Measurements from ENCODE around the gene NCAN.
"Not testable (repeated sequence)": the region's sequence is repeated elsewhere in the genome, so short reads cannot be mapped to it uniquely, and the experiment has no call there.

Gene NCAN

DNA sequence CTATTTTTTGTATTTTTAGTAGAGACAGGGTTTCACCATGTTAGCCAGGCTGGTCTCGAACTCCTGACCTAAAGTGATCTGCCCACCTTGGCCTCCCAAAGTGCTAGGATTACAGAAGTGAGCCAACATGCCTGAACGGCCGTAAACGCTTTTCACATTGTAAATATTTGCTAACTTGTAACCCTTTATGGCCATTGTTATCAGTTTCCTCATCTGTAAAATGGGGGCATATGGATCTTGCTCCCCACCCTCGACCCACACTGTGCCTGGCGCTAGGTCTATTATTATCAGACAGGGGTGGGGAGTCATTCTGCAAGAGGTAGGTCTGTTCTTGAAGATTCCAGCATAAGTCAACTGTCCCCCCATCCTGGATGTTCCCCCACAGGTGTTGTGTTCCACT, 11.9 kb downstream of the NCAN start:
- no peak for DNase-seq (ENCODE audit: insufficient read length, low spot score)
- FAIRE-seq: no peak

DNA sequence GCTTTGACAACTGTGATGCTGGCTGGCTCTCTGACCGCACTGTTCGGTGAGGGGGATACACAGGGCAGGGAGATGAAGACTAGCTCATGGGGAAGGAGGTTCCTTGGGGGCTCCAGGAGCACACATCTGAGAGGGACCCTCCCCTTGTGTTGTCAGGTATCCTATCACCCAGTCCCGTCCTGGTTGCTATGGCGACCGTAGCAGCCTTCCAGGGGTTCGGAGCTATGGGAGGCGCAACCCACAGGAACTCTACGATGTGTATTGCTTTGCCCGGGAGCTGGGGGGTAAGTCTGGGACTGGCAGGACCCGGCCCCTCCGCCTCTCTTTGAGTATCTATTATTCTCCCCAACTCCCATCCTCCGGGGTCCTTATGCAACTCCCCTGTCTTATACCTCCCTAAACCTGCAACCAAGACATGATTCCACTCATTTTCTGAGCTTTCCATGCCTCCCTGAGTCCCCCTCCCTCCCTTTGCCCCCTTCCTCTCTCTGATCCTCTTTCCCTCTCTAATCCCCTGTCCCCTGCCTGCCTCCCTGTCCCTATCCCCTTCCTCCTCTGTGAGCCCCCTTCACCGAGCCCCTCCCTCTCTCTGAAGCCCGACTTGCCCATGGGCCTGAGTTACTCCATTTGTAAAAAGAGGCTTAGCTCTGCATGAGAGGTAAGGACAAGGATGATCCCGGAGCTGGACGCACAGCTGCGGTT, 12.5 kb downstream of the NCAN start:
- FAIRE-seq: no peak
- no peak for DNase-seq (ENCODE audit: insufficient read length, low spot score)

DNA sequence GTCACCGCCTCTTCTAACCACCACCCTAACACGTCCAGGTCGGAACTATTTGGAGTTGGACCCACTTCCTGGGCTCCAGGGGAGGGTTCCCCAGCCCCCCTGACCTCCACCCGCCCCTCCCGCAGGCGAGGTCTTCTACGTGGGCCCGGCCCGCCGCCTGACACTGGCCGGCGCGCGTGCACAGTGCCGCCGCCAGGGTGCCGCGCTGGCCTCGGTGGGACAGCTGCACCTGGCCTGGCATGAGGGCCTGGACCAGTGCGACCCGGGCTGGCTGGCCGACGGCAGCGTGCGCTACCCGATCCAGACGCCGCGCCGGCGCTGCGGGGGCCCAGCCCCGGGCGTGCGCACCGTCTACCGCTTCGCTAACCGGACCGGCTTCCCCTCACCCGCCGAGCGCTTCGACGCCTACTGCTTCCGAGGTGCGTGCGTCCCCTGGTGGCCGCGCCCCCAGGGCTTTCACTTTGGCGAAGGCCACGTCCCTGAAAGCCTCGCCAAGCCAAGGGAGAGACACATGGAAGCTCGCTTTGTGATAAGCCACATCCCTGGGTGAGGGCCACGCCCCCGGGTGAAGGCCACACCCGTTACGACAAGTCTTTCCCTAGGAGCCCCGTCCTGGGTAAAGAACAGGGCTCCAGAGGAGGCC, 13.2 kb downstream of the NCAN start:
- peak; percentile 58 for FAIRE-seq
- peak; percentile 86 for DNase-seq (ENCODE audit: insufficient read length, low spot score)

DNA sequence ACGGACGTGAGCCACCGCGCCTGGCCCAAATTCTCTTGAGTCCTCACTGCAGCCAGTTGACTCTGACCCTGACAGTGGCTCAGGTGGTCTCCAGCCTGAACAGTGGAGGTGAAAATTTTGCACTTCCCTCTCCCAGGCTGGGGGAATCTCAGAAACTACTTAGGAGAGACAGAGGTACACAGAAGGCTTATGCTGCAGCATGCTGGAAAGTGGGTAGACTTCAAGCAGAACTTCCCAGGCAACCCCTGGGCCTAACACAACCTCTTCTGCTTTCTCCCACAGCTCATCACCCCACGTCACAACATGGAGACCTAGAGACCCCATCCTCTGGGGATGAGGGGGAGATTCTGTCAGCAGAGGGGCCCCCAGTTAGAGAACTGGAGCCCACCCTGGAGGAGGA, 14.4 kb downstream of the NCAN start:
- DNase-seq (ENCODE audit: insufficient read length, low spot score) (no peak), FAIRE-seq (no peak)

DNA sequence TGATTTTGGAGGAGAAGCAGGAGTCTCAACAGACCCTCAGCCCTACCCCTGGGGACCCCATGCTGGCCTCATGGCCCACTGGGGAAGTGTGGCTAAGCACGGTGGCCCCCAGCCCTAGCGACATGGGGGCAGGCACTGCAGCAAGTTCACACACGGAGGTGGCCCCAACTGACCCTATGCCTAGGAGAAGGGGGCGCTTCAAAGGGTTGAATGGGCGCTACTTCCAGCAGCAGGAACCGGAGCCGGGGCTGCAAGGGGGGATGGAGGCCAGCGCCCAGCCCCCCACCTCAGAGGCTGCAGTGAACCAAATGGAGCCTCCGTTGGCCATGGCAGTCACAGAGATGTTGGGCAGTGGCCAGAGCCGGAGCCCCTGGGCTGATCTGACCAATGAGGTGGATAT, 14.9 kb downstream of the NCAN start:
- FAIRE-seq: no peak
- DNase-seq (ENCODE audit: insufficient read length, low spot score): no peak

- FAIRE-seq (no peak), DNase-seq (ENCODE audit: insufficient read length, low spot score) (no peak)
Observed at GRCh38 chr19:19227217-19227616, 15.5 kb downstream of the NCAN start.

- no peak for FAIRE-seq
- no peak for DNase-seq (ENCODE audit: insufficient read length, low spot score)
Observed at GRCh38 chr19:19229701-19230100, 17.9 kb downstream of the NCAN start.

- DNase-seq (ENCODE audit: insufficient read length, low spot score): no peak
- no peak for FAIRE-seq
Observed at GRCh38 chr19:19230999-19231398, 19.2 kb downstream of the NCAN start.

DNA sequence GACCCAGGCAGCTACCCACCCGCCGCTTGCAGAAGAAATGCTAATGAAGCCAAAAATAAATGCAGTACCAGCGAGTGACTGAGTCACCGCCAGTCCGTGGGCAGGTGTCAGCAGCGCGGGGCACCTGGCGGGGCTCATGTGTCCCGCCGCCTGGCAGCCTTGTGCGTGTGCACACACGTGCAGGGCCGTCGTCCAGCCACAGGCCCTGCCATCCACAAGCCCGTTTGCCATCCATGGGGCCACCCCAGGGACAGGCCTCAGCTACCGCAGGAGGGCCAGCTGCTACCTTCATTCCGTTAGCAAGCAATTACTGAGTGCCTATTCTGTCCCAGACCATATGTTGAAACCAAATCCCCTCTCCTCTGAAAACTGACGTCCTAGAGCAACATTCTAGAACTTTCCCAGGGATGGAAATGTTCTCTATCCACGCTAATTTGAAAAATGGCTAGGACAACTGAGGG, 20.5 kb downstream of the NCAN start:
- FAIRE-seq (no peak), DNase-seq (ENCODE audit: insufficient read length, low spot score) (no peak)

- DNase-seq (ENCODE audit: insufficient read length, low spot score): no peak
- no peak for FAIRE-seq
Observed at GRCh38 chr19:19234220-19234816, 22.6 kb downstream of the NCAN start.

GRCh38 chr19:19236173-19236572, 24.4 kb downstream of the NCAN start:
- DNase-seq (ENCODE audit: insufficient read length, low spot score) (no peak), FAIRE-seq (no peak)

DNA sequence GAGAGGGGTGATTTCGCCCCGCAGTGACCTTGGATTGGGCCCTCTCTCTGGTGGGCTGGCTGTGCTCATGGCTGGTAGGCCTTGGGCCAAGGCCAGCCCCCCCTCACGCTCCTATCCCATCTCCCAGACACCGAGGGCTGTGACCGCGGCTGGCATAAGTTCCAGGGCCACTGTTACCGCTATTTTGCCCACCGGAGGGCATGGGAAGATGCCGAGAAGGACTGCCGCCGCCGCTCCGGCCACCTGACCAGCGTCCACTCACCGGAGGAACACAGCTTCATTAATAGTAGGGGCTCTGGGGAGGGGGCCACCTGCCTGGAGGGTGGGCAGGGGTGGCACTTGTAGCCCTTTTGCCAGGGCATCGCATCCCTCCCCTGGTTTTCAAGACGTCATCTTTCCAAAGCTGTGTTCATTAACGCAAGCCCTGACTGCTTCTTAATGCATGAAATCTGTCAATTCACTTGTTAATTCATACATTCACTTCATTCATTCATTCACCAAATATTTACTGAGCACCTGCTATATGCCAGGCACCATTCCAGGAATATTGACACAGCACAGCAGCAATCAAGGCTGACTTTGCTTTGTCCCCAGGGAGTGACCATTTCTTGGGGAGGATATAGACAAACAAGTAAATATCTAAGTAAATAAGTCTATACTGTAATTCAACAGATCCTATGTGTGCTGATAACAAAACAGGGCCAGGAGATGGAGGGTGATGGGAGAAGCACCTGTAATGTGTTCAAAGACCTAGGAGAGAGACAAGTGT, 26.6 kb downstream of the NCAN start:
- DNase-seq (ENCODE audit: insufficient read length, low spot score) (no peak), FAIRE-seq (no peak)

- FAIRE-seq (no peak), DNase-seq (ENCODE audit: insufficient read length, low spot score) (no peak)
Observed at GRCh38 chr19:19239675-19240074, 27.9 kb downstream of the NCAN start.

DNA sequence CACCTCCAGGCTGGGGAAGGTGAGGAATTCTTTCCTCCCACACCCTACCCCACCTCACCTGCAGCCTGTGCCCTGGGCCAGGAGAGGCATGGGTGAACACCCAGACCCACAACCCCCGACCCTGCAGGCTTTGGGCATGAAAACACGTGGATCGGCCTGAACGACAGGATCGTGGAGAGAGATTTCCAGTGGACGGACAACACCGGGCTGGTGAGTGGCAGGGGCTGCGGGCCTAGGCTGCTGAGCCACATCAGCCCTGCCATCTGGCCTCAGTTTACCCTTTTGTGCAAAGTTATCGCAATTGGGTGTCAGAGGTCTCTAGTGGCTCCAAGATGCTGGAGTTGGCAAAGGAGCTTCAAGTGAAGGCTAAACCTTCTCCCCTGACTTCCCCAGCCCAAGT, 28.7 kb downstream of the NCAN start:
- FAIRE-seq: no peak
- no peak for DNase-seq (ENCODE audit: insufficient read length, low spot score)

GRCh38 chr19:19250196-19250801, 38.5 kb downstream of the NCAN start:
- FAIRE-seq (no peak), DNase-seq (ENCODE audit: insufficient read length, low spot score) (no peak)

DNA sequence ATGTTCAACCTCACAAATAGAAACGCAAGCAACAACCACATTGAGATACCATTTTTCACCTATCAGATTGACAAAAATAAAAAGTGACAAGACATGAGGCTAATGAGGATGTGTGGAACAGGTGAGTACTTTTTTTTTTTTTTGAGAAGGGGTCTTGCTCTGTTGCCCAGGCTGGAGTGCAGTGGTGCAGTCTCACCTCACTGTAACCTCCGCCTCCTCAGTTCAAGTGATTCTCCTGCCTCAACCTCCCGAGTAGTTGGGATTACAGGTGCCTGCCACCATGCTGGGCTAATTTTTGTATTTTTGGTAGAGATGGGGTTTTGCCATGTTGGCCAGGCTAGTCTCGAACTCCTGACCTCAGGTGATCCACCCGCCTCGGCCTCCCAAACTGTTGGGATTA, 41.7 kb downstream of the NCAN start:
- FAIRE-seq; DNase-seq (ENCODE audit: insufficient read length, low spot score): not testable (repeated sequence)

DNA sequence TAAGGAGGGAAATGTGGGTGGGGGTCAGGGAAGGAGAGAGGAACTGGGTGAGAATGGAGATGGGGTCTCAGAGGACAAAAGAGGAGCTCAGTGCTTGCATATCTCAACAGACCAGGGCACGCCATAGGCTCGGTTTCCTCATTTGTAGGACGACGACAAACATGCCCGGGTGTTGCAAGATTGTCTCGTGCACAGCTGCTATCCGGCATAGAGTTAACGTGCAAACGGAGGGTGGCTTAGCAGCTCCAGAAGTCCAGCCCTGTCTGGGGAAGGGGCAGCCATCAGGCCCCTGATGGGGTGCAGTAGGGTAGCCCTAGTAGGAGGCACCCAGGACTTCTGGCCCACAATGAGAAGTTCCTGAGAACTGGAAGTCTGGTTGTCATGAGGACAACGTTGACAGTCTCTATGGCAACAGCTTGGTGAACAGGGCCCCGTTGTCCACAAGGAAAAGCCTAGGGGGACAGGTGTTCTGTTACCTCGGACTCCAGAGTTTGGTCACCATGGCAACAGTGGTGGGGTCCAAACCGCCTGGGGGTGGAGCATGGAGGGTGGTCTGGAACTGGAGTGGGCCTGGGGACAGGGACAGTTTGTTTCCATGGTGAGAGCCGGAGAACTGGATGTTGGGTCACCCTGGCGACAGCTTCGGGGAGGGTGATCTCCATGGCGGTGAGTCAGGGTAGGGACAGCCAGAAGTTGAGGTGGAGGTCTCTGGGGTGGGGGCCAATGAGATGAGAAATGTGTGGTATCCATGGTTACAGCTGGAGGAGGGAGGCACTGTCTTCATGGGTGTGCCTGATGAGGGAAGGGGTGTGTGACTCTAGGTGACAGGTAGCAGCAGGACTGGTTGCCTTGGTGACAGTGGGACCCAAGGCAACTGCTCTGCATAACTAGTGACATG, 44.6 kb downstream of the NCAN start:
- DNase-seq (ENCODE audit: insufficient read length, low spot score): no peak
- no peak for FAIRE-seq

GRCh38 chr19:19257137-19257536, 45.4 kb downstream of the NCAN start:
- FAIRE-seq (no peak), DNase-seq (ENCODE audit: insufficient read length, low spot score) (no peak)

DNA sequence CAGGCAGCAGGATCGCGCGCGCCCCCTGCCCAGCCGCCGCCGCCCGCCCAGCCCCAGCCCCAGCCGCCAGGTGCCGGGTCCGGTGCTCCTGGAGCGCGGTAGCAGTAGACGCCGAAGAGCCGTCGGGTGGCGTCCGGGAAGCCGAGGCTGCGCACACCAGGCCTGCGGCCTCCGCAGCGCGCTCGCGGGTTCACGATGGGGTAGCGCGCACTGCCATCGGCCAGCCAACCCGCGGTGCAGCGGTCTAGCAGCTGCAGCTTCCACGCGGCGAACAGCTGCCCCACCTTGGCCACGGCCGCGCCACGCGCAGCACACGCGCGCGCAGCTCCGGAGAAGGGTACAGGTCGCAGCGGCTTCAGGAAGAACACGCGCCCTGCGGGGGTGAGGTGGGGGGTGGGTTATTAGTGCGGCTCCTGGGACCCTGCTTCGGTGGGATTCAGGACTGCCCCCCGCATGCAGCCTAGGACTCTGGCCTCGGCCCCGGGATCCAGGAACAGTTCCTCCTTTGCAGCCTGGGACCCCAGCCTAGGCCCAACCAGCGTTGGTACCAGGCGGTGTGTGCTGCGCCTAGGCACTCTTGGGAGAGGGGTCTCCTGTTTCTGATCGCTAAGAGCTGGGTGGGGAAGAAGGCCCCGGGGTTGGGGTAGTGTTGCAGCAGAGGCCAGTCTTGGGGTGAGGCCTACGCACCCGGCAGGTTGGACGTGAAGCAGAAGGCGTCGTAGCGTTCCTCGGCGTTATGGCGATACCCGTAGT, 46.3 kb downstream of the NCAN start:
- FAIRE-seq (no peak), DNase-seq (ENCODE audit: insufficient read length, low spot score) (no peak)
